Testis (tissue), 3 donors: ENCODE measurements around the gene TRIM46. TPM values are rescaled to one million over a fixed set of nuclear protein-coding genes. Genes with fewer than 3 reads are reported as not detected.

Source experiments
- DNase-seq: peaks from one replicate; pipeline ENCODE4 v3.0.0-alpha.2; 2019
- H3K27ac ChIP-seq, 2 donors: fragments of 200-600 bp; sonication (generic); one replicate each; pipeline ENCODE4 v1.5.1; 2019
- H3K27me3 ChIP-seq: fragments of 200-600 bp; sonication (generic); one replicate; pipeline ENCODE4 v1.5.1; 2019
- H3K36me3 ChIP-seq: fragments of 200-600 bp; sonication (generic); one replicate; pipeline ENCODE4 v1.5.1; 2017; ENCODE audit warnings: low read depth; ENCODE audit errors: missing control alignments
- H3K4me1 ChIP-seq: fragments of 200-600 bp; sonication (generic); one replicate; pipeline ENCODE4 v1.5.1; 2019
- H3K4me3 ChIP-seq, 2 donors: fragments of 200-600 bp; sonication (generic); one replicate each; pipeline ENCODE4 v1.5.1; 2017 to 2019
- H3K9me3 ChIP-seq: fragments of 200-600 bp; sonication (generic); one replicate; pipeline ENCODE4 v1.5.1; 2017
- CTCF ChIP-seq, 3 experiments: fragments of 450-650 bp in 2 of 3; fragments of 200-600 bp in 1 of 3; sonication (generic) in 1 of 3; IDR thresholded peaks; one replicate each; pipeline ENCODE4 v1.5.1; 2016 to 2019; ENCODE audit warnings: antibody characterized with exemption in 3 of 3, mild to moderate bottlenecking in 2 of 3, moderate library complexity in 1 of 3
- POLR2A ChIP-seq: fragments of 450-650 bp; IDR thresholded peaks from one replicate; pipeline ENCODE4 v1.6.1; 2017; ENCODE audit warnings: antibody characterized with exemption, mild to moderate bottlenecking, moderate library complexity
- WGBS, 2 donors: methylation state at CpG; one replicate each; pipeline ENCODE4 v1.1.5; 2018; 5-methylcytosine and 5-hydroxymethylcytosine counted together
- intact Hi-C: fragments of 100-400 bp; cut with DNase I; formaldehyde crosslinking; loops from one replicate; pipeline ENCODE4 v1.15.1; 2023; ENCODE audit warnings: low total_unique reads
- polyA plus RNA-seq: library from polyadenylated mRNA; stranded (reverse); fragments of 350-450 nt; fragmentation: Illumina TruSeq; extraction: RNeasy Lipid Tissue Mini Kit (QIAGEN cat#74804); gene quantifications from one replicate; pipeline ENCODE4 v1.2.3, GENCODE V29; 2014; ENCODE audit warnings: low read depth, low replicate concordance; ENCODE audit not compliant: insufficient read depth
- total RNA-seq, 2 donors: library from RNA; depleted of rRNA; stranded (reverse); fragments of >200 nt; gene quantifications; one replicate each; pipeline ENCODE4 v1.2.3, GENCODE V29; 2016

The TRIM46 gene
- total and polyA plus RNA-seq, 3 donors from 2014 or later = 3.7 to 4.0 (median 3.9) TPM

DNA sequence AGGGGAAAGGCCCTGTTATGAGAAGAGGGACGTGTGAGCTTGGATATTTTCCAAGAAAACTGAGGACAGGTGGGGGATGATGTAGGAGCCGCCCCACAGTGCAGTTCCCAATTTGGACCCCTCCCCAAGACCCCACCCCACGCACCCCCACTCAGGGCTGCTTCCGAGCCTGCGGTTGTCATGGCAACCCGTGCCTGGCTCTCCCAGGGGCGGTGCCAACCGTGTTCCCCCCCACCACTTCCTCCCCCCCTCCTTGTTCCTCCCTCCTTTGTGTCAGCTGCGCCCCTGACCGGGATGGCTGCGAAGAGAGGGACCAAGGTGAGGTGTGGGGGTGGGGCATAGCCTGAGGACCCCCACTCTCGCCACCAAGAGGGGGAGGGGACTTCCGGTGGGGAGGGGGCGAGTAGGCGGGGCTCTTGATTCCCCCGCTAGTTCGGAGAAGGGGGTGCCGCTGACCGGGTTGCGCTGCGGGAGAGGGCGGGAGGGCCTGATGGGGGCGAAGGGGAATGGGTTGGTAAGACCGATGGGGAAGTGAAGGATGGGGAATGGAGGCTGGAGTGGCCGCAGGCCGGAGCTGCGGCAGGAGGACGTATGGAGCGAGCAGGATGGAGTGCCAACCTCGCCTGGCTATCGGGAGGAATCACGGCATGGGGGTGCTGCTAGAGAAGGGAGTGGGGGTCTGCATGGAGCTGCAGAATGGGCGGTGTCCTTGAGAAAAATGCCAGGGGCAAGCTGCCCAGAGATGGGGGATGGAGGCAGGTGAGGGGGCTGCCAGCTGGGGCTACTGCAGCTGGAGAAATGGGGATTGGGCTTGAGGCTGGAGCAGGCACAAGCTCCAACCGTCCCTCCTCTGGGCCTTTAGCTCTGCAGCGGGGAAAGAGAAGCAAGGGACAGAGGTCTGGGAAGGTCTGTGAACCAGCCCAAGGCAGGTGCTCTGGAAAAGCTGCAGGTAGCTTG, 953 bp downstream of the TRIM46 start:
- H3K4me3 ChIP-seq = peak overlapping the region; percentile 92 to 98
- no peaks in the 10 kb centered on the region for H3K36me3 ChIP-seq
- H3K27ac ChIP-seq = no peak overlapping the region
- no peaks in the 10 kb centered on the region for H3K9me3 ChIP-seq
- H3K27me3 ChIP-seq = no peaks in the 10 kb centered on the region
- TF ChIP-seq POLR2A (no peak), CTCF (IDR thresholded peaks at IDR 0.05) (no peak)
- no peak for DNase-seq
- WGBS, 2 donors = 4 to 8% methylated on average over 24 to 35 of the region's 35 CpGs
- peaks cover 10% of the 10 kb centered on the region for H3K4me1 ChIP-seq
- intact Hi-C loops = no loop called here

DNA sequence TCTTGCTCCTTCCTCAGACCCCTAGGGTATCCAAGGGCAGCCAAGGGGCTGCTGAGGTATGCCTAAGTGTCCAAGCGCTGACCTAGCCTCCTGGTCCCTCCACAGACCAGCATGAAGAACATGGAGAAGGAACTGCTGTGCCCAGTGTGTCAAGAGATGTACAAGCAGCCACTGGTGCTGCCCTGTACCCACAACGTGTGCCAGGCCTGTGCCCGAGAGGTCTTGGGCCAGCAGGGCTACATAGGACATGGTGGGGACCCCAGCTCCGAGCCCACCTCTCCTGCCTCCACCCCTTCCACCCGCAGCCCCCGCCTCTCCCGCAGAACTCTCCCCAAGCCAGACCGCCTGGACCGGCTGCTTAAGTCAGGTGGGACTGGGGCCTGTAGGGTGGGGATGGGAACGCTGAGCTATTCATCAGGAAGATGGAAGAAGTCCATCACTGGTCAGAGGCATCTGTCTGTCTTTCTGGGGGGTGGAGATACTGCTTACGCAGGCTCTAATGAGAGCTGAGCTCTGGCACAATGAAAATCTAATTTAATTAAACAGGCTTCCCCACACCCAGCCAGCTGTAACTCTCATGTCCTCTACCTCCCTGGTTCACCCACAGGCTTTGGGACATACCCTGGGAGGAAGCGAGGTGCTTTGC, 1.8 kb downstream of the TRIM46 start:
- TF ChIP-seq CTCF (IDR thresholded peaks at IDR 0.05) (no peak), POLR2A (no peak)
- Histone ChIP-seq H3K4me3 (no peak overlapping the region), H3K36me3 (no peaks in the 10 kb centered on the region), H3K27ac (no peak overlapping the region), H3K4me1 (peaks cover 9% of the 10 kb centered on the region), H3K27me3 (no peaks in the 10 kb centered on the region), H3K9me3 (no peaks in the 10 kb centered on the region)
- no peak for DNase-seq
- WGBS, 2 donors = 78 to 81% methylated on average over 5 to 10 of the region's 12 CpGs
- intact Hi-C loops = no loop called here

DNA sequence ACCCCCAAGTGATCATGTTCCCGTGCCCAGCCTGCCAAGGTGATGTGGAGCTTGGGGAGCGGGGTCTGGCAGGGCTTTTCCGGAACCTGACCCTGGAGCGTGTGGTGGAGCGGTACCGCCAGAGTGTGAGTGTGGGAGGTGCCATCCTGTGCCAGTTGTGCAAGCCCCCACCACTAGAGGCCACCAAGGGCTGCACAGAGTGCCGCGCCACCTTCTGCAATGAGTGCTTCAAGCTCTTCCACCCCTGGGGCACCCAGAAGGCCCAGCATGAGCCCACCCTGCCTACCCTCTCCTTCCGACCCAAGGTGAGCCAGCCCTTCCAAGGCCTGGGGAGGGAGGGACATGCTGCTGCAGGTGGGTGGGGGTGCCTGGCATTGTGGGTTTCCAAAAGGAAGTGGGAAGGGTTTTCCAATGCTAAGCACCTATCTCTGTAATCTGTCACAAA, 2.3 kb downstream of the TRIM46 start:
- intact Hi-C loops = no loop called here
- no peak overlapping the region for H3K4me3 ChIP-seq
- H3K9me3 ChIP-seq = no peaks in the 10 kb centered on the region
- H3K36me3 ChIP-seq = no peaks in the 10 kb centered on the region
- no peaks in the 10 kb centered on the region for H3K27me3 ChIP-seq
- 88 to 92% methylated on average over 7 to 9 of the region's 9 CpGs for WGBS, 2 donors
- no peak overlapping the region for H3K27ac ChIP-seq
- no peak for DNase-seq
- TF ChIP-seq CTCF (IDR thresholded peaks at IDR 0.05) (no peak), POLR2A (no peak)
- peaks cover 9% of the 10 kb centered on the region for H3K4me1 ChIP-seq

DNA sequence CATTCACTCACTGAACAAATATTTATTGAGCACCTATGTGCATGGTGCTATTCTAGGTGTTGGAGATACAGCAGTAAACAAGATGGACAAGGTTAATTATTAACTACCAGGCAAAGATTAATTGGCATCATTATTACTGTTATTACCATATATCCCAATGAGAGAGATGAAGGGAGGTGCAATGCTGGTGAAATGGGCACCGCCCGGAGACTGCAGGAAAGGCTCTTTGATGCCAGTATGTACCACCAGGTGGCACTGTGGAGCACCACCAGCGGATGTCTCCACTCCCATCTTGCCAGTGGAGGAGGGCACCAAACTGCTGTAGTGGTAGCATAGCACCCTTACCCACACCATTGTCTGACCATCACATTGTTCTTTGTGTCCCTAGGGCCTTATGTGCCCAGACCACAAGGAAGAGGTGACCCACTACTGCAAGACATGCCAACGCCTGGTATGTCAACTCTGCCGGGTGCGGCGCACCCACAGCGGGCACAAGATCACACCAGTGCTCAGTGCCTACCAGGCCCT, 3.0 kb downstream of the TRIM46 start:
- intact Hi-C loops = no loop called here
- Histone ChIP-seq H3K36me3 (no peaks in the 10 kb centered on the region), H3K27ac (no peak overlapping the region), H3K4me1 (peaks cover 9% of the 10 kb centered on the region), H3K27me3 (no peaks in the 10 kb centered on the region), H3K4me3 (no peak overlapping the region), H3K9me3 (no peaks in the 10 kb centered on the region)
- TF ChIP-seq POLR2A (no peak), CTCF (IDR thresholded peaks at IDR 0.05) (peak; percentile 82 to 95 (median 88))
- WGBS, 2 donors = 63 to 73% methylated on average over 8 of the region's 8 CpGs
- DNase-seq = peak; percentile 88
